ENCODE measurements around the gene DDX23. TPM values are rescaled to one million over a fixed set of nuclear protein-coding genes. Genes with fewer than 3 reads are reported as not detected.

Gene DDX23
- total RNA-seq, 1 donor, result 51.9 TPM

GRCh38 chr12:48807981-48808380, 44.0 kb downstream of the DDX23 start:
- H3K4me1 ChIP-seq (ENCODE audit: insufficient read depth, low read length), result no peaks in the 10 kb centered on the region
- H3K4me3 ChIP-seq (ENCODE audit: low read length), result no peak overlapping the region
- H3K9me3 ChIP-seq (ENCODE audit: low read depth, low read length), result no peaks in the 10 kb centered on the region
- H3K27me3 ChIP-seq (ENCODE audit: insufficient read depth, low read length), result no peaks in the 10 kb centered on the region

- Histone ChIP-seq H3K27me3 (ENCODE audit: insufficient read depth, low read length) (no peaks in the 10 kb centered on the region), H3K4me3 (ENCODE audit: low read length) (no peak overlapping the region), H3K9me3 (ENCODE audit: low read depth, low read length) (no peaks in the 10 kb centered on the region), H3K4me1 (ENCODE audit: insufficient read depth, low read length) (no peaks in the 10 kb centered on the region)
These were observed 48.3 kb downstream of the DDX23 start for GRCh38 chr12:48803675-48804074.

- Histone ChIP-seq H3K4me3 (ENCODE audit: low read length) (no peak overlapping the region), H3K9me3 (ENCODE audit: low read depth, low read length) (no peaks in the 10 kb centered on the region), H3K27me3 (ENCODE audit: insufficient read depth, low read length) (no peaks in the 10 kb centered on the region), H3K4me1 (ENCODE audit: insufficient read depth, low read length) (peaks cover 2% of the 10 kb centered on the region)
These were observed 51.0 kb downstream of the DDX23 start for GRCh38 chr12:48800971-48801370.

GRCh38 chr12:48800457-48800856, 51.5 kb downstream of the DDX23 start:
- Histone ChIP-seq H3K27me3 (ENCODE audit: insufficient read depth, low read length) (no peaks in the 10 kb centered on the region), H3K4me1 (ENCODE audit: insufficient read depth, low read length) (peaks cover 8% of the 10 kb centered on the region), H3K4me3 (ENCODE audit: low read length) (no peak overlapping the region), H3K9me3 (ENCODE audit: low read depth, low read length) (no peaks in the 10 kb centered on the region)

GRCh38 chr12:48796976-48797375, 55.0 kb downstream of the DDX23 start:
- H3K4me3 ChIP-seq (ENCODE audit: low read length), result no peak overlapping the region
- H3K9me3 ChIP-seq (ENCODE audit: low read depth, low read length), result no peaks in the 10 kb centered on the region
- peaks cover 11% of the 10 kb centered on the region for H3K4me1 ChIP-seq (ENCODE audit: insufficient read depth, low read length)

GRCh38 chr12:48795550-48796455, 56.2 kb downstream of the DDX23 start:
- no peak overlapping the region for H3K4me3 ChIP-seq (ENCODE audit: low read length)
- peaks cover 11% of the 10 kb centered on the region for H3K4me1 ChIP-seq (ENCODE audit: insufficient read depth, low read length)
- H3K27me3 ChIP-seq (ENCODE audit: insufficient read depth, low read length), result no peaks in the 10 kb centered on the region
- H3K9me3 ChIP-seq (ENCODE audit: low read depth, low read length), result no peaks in the 10 kb centered on the region

More at GRCh38 chr12:48796976-48797375, 55.0 kb downstream of the DDX23 start:
- H3K27me3 ChIP-seq (ENCODE audit: insufficient read depth, low read length), result no peaks in the 10 kb centered on the region

GRCh38 chr12:48794870-48795269, 57.1 kb downstream of the DDX23 start:
- no peaks in the 10 kb centered on the region for H3K9me3 ChIP-seq (ENCODE audit: low read depth, low read length)
- peaks cover 6% of the 10 kb centered on the region for H3K27me3 ChIP-seq (ENCODE audit: insufficient read depth, low read length)
- H3K4me1 ChIP-seq (ENCODE audit: insufficient read depth, low read length), result peaks cover 11% of the 10 kb centered on the region
- no peak overlapping the region for H3K4me3 ChIP-seq (ENCODE audit: low read length)

- Histone ChIP-seq H3K27me3 (ENCODE audit: insufficient read depth, low read length) (peaks cover 8% of the 10 kb centered on the region), H3K4me1 (ENCODE audit: insufficient read depth, low read length) (peaks cover 13% of the 10 kb centered on the region), H3K4me3 (ENCODE audit: low read length) (no peak overlapping the region), H3K9me3 (ENCODE audit: low read depth, low read length) (no peaks in the 10 kb centered on the region)
These were observed 58.3 kb downstream of the DDX23 start for GRCh38 chr12:48793696-48794095.

GRCh38 chr12:48789858-48790326, 62.1 kb downstream of the DDX23 start:
- H3K4me1 ChIP-seq (ENCODE audit: insufficient read depth, low read length), result peaks cover 3% of the 10 kb centered on the region
- no peak overlapping the region for H3K4me3 ChIP-seq (ENCODE audit: low read length)
- H3K27me3 ChIP-seq (ENCODE audit: insufficient read depth, low read length), result peaks cover 18% of the 10 kb centered on the region
- H3K9me3 ChIP-seq (ENCODE audit: low read depth, low read length), result no peaks in the 10 kb centered on the region

- H3K9me3 ChIP-seq (ENCODE audit: low read depth, low read length), result no peaks in the 10 kb centered on the region
- no peak within 1 kb of the TSS for H3K4me3 ChIP-seq (ENCODE audit: low read length)
- H3K4me1 ChIP-seq (ENCODE audit: insufficient read depth, low read length), result peaks cover 3% of the 10 kb centered on the region
- H3K27me3 ChIP-seq (ENCODE audit: insufficient read depth, low read length), result peaks cover 18% of the 10 kb centered on the region
These were observed 62.8 kb downstream of the DDX23 start, which contains the start of gene ADCY6 for GRCh38 chr12:48788854-48789775. TSS of gene ADCY6 (minus strand) at chr12:48789089. CDS start at chr12:48783434, 5,655 bp downstream.

- Histone ChIP-seq H3K4me3 (ENCODE audit: low read length) (no peak overlapping the region), H3K27me3 (ENCODE audit: insufficient read depth, low read length) (peaks cover 18% of the 10 kb centered on the region), H3K4me1 (ENCODE audit: insufficient read depth, low read length) (peaks cover 3% of the 10 kb centered on the region), H3K9me3 (ENCODE audit: low read depth, low read length) (no peaks in the 10 kb centered on the region)
These were observed 63.5 kb downstream of the DDX23 start for GRCh38 chr12:48788524-48788853.

GRCh38 chr12:48787791-48788523, 64.0 kb downstream of the DDX23 start:
- H3K27me3 ChIP-seq (ENCODE audit: insufficient read depth, low read length), result peaks cover 18% of the 10 kb centered on the region
- no peak overlapping the region for H3K4me3 ChIP-seq (ENCODE audit: low read length)
- H3K4me1 ChIP-seq (ENCODE audit: insufficient read depth, low read length), result peaks cover 3% of the 10 kb centered on the region
- H3K9me3 ChIP-seq (ENCODE audit: low read depth, low read length), result no peaks in the 10 kb centered on the region

- H3K4me1 ChIP-seq (ENCODE audit: insufficient read depth, low read length), result peaks cover 3% of the 10 kb centered on the region
- peaks cover 18% of the 10 kb centered on the region for H3K27me3 ChIP-seq (ENCODE audit: insufficient read depth, low read length)
- H3K4me3 ChIP-seq (ENCODE audit: low read length), result no peak overlapping the region
- no peaks in the 10 kb centered on the region for H3K9me3 ChIP-seq (ENCODE audit: low read depth, low read length)
These were observed 65.1 kb downstream of the DDX23 start for GRCh38 chr12:48786591-48787544.

GRCh38 chr12:48783432-48783831, 68.5 kb downstream of the DDX23 start:
- Histone ChIP-seq H3K27me3 (ENCODE audit: insufficient read depth, low read length) (peaks cover 8% of the 10 kb centered on the region), H3K4me1 (ENCODE audit: insufficient read depth, low read length) (peaks cover 8% of the 10 kb centered on the region), H3K9me3 (ENCODE audit: low read depth, low read length) (no peaks in the 10 kb centered on the region), H3K4me3 (ENCODE audit: low read length) (no peak overlapping the region)

Data from mononuclear cell (primary cell).